Putamen (tissue), 1 donor: ENCODE results near the gene NCL.
A peak's percentile ranks its signal among the peaks of the same experiment; 100 is the strongest.
"Not testable (repeated sequence)": the region's sequence is repeated elsewhere in the genome, so short reads cannot be mapped to it uniquely, and the experiment has no call there.

Source experiments
- DNase-seq: peaks from one replicate; pipeline ENCODE4 v3.0.0-alpha.2; 2016; ENCODE audit warnings: low spot score

Gene NCL

DNA sequence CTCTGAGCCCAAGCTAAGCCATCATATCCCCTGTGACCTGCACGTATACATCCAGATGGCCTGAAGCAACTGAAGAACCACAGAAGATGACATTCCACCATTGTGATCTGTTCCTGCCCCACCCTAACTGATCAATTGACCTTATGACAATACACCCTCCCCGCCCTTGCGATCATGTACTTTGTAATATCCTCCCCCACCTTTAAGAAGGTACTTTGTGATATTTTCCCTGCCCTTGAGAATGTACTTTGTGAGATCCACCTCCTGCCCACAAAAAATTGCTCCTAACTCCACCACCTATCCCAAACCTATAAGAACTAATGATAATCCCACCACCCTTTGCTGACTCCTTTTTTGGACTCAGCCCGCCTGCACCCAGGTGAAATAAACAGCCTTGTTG lies 33.8 kb downstream of the NCL start:
- not testable (repeated sequence) for DNase-seq

DNA sequence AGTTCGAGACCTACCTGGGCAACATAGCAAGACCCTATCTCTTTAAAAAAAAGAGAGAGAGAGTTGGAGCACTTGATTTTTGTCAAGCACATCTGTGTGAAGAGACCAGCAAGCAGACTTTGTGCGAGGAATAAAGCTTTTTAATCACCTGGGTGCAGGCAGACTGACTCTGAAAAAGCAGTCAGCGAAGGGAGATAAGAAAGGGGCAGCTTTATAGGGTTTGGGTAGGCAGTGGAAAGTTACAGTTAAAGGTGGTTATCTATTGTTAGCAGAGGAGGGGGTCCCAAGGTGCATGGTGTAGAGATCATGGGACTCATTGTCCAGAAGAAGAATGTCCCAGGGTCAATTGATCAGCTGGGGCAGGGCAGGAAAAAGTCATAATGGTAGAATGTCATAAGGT lies 34.4 kb downstream of the NCL start:
- no peak for DNase-seq

DNA sequence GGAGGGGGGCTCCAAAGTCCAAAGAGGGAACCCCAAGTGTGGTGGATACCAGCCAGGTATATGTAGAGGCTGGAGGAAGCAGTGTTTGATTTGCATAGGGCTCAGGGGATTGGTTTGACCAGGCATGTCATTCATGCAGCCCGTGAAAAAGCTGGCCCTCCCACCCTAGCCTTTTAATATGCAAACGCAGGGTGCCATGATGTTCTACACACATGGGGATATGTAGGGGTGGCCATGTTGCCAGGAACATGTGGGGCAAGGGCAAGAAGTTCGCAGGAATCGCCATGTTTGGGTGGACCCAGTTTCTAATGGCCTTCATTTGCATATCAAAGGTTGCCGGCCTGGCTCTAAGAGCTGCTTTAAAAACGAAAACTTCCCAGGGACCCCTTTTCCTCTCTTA lies 35.1 kb downstream of the NCL start:
- DNase-seq, result no peak

DNA sequence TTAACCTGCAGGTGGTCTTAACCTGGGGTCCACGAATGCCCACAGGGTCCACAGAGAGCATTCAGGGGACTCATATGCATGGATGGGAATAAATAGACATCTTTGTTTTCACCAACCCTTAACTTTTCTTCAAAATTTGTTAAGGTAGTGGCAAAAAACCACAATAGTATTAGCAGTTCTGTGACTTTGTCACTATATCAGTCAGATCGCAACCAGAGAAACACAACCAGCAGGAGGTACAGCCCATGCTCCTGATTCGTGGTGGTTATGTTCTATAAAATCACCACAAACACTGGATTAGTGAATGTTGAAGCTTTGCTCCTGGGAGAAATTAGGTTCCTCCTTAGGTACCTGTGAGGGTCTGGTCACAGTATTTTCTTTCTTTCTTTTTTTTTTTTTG lies 37.2 kb downstream of the NCL start:
- no peak for DNase-seq

DNA sequence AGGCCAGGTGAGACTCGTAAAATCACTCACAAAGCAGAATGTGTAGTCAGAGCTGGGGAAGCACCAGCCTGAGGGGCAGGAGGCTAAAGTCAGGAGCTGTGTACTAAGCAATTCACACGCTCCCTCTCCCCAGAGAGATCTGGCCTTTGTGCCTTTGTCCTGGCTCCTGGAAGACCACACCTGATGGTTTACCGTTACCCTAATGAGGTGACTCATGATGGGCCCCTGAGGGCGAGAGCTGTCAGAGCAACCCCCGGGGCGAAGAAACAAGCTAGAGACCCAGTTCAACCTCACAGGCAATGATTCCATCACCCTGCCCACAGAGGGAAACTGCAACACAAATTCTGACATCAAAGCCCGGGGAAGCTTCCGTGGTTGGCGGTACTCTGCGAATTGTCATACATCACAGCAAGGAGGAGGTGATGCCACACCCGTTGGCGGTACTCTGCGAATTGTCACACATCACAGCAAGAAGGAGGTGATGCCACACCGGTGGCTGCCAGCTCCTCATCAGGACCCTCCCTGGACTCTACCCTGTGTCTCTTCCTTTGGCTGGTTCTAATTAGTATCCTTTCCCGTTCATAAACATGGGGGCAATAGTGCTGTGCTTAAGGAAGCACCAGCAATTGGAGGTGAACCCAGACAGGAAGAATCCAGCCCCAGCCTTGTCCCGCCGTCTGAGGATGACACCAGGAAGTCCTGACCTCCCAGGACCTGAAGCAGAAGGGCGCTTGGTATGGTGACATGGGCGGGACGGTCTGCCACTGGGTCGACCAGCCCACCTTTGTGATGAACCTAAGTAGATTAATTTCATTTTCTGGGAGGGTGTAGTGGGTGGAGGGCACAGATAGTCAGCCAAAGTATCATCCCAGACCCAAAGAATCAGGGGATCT lies 38.2 kb downstream of the NCL start:
- DNase-seq, result no peak

DNA sequence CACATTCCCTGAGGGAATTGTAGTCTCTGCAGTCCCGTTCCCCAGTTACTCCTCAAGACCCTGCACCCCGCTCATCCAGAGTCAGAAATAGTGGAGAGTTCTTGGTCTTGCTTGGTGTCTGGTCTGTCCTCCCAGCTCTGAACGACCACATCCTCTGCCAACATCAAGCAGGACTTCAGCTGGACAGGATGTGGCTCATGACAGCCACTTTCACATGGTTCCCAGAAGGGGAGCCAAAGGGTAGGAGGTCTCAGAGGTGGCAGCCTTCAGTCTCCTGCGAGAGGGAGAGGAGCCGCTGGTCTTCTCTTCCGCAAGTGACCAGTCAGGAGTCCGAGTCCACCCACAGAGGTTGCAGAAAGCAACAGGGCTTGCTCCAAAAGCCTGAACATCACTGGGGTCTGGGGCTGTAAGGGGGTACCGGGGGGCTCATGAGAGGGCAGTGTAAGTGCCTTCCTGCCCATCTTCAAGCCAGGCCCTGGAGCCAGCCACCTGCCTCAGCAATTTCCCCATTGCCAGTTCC lies 38.9 kb downstream of the NCL start:
- no peak for DNase-seq

DNA sequence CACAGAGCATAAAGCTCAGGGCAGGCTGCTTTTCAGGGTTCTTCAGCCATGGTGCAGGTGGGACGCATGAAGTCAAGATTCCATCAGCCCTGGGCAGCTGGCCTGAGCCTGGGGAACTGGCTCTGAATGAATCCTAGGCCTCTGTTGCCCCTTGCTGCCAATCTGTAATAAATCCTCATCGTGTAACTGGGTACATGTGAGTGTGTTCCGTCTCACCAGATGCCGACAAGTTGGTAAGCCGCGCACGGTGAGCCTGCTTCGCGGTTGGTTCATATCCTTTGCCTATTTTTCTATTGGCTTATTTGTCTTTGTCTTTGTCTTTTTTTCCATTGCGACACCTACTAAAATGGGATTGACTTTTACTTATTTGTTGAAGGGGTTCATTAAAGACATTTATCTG lies 41.1 kb downstream of the NCL start:
- no peak for DNase-seq

DNA sequence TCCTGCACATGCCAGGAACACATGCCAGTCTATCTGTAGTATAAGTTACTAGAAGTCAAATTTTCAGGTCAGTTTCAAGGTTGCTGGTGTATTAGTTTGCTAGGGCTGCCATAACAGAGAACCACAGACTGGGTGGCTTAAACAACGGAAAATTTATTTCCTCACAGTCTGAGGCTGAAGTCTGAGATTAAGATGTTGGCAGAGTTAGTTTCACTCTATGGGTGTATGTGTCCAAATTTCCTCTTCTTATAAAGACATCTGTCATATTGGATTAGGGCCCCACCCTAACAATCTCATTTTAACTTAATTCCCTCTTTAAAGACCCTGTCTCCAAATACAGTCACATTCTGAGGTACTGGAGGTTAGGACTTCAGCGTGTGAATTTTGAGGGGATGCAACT lies 42.2 kb downstream of the NCL start:
- no peak for DNase-seq

DNA sequence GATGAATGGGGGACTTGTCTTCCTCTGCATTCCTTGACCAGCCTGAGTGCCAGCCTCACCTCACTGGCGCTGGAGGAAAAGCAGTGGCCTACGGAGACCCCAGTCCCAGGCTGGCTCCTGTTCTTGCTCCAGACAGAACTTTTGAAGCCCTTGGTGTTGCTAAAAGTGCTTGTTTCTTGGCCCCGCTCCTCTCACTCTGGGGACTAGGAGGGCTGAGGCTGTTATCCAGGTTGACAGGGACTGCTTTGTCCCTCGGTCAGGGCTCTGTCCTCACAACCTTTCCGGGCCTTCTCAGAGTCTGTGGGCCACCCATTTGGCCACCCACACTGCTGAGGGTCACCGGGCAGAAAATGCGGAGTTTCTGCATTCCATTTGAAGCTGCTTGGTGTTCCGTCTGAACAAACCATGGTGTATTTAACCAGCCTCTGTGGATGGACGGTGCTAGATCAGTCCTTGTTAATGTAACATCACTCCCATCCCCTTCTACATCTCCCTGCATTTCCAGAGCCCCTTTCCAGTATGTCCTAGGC lies 43.2 kb downstream of the NCL start:
- no peak for DNase-seq

DNA sequence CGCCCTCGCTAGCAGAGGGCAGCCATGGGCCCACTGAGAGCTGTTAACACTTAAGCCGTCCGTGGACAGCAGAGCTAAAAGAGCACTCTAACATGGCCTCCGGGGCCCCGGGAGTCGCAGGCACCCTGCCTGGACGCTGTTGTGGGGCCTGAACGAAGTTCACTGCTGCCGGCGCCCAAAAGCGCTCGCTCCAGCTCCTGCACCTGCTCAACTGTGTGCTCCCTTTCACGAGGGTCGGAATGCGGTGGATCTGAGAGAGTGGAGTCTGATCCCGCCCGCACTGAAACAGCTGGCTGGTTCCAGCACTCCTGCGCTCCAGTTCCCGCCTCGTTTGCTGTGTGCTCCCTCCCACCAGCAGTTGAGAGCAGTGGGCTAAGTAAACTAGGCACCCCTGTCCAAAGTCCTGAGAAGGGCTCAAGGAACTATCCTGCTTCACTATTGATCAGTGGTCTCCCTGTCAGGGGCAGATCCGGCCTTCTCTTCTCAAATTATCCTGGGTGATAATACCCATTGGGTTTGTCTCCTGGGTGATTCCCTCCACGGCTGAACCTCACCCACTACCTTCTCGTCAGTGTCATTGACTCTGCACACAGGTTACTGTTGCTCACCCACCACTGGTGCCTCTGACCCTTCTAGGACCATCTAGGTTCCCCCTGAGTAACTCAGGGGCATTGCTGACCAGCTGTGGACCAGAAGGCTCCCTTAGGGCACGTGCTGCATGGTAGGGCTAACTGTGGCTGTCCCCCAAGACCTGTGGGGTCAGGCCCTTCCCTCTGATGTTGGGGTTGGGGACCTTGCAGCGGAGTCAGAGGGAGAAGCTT lies 45.3 kb downstream of the NCL start:
- DNase-seq, result no peak

DNA sequence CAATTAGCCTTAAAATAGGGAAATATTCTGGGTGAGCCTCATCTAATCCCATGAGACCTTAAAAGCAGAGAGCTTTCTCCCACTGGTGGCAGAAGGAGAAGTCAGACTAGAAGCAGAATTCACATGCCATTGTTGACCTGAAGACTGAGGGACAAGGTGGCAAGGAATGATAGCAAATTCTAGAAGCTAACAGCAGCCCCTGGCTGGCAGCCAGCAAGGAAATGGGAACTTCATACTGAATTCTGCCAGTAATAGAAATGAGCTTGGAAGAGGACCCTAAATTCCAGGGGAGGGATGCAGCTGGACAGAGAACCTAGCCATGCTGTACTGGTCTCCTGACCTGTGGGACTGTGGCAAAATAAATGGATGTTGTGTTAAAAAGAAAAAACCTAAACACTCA lies 49.3 kb downstream of the NCL start:
- no peak for DNase-seq

DNA sequence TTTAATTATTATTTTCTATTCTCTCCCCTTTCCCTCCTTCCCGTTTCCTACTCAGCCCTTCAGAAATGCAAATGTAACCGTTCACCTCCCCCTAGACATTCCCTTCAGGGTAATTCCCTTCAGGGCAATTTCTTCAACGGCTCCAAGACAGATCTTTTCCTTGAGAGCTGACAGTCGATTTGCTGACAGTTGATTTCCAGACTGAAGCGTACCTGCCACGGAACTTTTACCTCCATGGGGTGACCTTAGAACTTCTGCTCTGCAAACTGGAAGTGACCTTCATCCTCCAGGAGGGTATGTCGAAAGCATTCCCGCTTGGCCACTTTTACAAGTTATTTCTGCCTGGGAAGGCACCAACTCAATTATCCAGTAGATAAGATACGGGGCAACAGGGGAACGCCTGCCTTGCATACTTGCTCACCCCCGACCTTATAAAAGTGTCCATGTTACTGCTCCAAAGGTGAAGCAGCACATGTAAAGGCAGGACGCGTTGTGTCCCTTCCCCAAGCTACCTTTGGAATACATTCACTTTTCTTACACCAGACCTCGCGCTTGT lies 50.3 kb downstream of the NCL start:
- no peak for DNase-seq

DNA sequence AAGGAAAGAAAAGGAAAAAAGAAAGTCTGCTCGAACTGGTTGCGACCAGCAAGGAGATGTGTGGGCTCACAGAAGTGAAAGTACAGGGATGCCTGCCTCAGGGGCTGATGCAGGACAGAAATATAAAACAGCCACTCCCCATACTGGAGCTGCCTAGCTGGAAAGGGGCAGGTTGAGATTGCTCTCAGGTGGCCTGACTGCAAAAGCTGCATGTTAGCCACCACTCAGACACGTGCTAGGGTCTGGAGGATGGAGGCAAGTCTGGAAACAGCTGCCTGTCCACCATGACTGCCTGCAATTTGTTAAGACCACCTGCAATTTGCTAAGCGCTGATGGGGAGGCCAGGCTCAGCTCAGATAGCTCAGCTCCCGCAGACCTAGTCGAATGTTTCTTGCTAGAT lies 50.8 kb downstream of the NCL start:
- no peak for DNase-seq

DNA sequence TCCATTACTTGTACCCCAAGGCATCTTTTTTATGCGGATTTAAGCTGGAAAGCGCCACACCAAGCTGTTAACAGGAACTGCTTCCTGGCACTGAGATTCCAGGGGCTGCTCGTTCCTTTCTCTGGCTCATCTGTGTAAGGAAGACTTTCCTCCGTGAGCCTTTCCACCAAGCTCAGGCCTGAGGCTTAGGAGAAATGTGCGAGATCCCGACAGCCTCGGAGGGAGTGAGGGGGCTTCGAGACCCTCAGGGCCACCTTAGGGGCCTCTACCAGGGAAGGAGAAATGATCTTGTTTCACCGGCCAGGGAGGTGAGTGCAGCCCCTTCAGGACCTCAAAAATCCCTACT lies 51.7 kb downstream of the NCL start:
- DNase-seq, result no peak

DNA sequence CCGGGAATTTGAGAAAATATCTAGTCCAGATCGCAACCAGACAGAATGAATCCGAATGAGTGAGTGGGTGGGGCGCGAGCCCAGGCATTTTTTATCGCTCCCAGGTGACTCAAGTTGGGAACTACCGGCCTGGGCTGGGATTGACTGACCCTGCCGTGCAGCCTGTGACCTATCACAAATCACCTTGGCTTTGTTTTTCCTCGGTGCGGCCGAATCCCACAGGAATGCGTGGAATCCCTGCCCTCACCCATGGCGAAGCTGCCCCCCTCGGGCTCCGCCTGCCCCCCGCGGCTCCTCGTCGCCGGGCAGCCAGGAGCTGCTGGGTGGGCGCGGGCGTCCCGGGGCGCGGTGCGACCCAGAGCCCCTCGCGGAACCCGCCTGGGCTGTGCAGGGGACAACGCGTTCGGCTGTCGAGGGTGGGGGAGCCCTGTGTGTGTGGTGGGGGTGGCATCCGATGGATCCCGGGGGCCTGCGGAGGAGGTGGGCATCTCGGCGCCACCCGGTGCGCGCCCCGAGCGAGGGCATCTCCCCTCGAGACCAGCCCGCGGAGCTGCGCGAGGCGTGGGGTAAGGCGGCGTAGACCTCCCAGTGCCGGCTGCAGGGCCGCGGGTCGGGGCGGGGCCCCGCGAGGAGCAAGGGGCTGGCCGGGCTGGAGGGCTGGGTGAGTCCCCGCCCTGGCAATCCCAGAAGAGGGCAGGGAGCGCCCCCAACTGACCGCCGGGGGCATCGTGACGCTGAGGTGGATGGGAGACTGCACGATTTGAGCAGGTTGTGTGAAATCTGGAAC lies 52.3 kb downstream of the NCL start:
- peak; percentile 85 for DNase-seq

DNA sequence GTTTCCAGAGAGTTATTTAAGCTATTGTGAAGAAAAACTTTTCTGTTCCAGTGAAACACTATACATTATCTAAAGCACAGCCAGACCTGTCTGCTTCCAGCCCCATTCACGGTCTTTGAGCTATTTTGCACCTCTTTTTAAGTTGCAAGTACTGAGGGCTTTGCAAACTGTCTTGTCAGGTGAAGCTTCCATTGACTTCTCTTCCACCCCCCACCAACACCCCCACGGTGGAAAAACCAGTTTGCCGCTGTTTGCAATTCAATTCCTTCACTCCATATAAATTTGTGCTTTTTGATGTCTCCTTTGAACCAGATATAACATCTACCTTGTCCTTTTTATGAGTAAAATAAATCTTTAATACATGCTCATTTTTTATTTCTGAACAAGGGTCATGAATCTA lies 53.0 kb downstream of the NCL start:
- DNase-seq, result peak; percentile 60

DNA sequence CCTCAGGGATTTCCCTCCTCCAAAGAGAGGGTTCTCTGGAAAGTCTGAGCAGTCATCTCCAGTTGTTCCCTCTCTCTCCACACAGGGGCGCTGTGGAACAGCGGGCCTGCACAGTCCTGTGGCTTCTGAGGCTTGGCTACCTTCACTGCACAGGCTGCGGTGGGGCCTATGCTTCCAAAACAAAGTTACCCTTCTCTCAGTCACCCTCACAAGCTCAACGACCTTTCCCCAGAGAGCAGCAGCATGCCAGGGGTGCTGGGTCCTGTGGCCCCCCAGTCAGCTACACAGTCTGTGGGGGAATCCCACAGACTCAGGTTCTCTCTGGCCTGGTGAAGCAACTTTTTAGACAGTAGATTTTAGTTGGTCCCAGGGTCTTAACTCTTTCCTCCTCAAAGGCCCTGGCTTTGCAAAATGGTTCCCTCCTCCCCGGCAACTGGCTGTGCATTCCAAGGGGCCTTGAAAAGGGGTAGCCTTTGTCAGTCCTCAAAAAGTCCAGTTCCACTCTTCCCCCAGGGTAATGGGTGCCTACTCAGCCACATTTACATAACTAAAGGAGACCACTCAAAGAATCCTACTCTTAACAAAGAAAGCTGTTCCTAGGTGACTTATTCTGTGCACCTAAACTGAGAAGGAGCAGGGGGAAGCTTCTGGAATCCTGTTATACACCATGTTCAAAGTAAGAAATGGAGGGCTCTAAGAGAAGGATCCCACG lies 53.8 kb downstream of the NCL start:
- no peak for DNase-seq

DNA sequence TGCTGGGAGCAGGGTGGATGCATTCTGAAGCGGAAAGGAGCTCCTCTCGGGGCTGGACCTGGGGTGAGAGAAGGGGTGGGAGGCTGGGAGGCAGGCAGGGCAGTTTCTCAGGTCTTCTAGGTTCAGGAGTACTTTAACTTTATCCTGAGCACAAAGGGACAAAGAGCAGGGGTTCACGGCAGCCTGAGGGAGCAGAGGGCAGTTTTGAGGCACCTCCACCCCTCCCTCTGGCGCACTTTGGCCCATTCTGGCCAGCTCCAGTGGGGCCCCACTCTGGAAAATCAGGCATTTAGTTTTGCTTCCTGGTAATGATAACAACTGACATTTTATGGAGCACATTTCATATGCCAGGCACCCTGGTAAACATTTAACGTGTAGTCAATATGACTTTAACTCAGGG lies 54.5 kb downstream of the NCL start:
- DNase-seq, result no peak

DNA sequence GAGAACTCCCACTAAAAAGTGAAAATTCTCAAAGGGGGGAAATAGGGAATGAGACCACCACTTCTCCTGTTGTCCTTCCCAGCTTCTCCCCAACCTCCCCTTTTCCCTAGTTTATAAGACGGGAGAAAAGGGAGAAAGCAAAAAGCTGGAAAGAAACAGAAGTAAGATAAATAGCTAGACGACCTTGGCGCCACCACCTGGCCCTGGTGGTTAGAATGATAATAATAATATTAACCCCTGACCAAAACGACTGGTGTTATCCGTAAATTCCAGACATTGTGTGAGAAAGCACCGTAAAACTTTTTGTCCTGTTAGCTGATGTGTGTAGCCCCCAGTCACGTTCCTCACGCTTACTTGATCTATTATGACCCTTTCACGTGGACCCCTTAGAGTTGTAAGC lies 56.0 kb downstream of the NCL start:
- DNase-seq, result not testable (repeated sequence)

DNA sequence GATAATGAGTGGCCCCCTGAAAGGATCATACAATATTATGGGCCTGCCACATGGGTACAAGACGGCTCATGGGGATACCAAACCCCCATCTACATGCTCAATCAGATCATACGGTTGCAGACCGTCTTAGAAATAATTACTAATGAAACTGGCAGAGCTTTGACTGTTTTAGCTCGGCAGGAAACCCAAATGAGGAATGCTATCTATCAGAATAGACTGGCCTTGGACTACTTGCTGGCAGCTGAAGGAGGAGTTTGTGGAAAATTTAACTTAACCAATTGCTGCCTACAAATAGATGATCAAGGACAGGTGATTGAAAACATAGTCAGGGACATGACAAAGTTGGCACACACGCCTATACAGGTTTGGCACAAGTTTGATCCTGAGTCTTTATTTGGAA lies 56.6 kb downstream of the NCL start:
- not testable (repeated sequence) for DNase-seq
